C4-2B (cell line): ENCODE results near the gene TAS2R40.

Source experiments
- CTCF ChIP-seq: fragments of 450-650 bp; conservative IDR thresholded peaks from 2 replicates; pipeline ENCODE4 v1.5.1; 2017; ENCODE audit warnings: mild to moderate bottlenecking
- ZFX ChIP-seq: fragments of 450-650 bp; IDR thresholded peaks from 2 replicates; pipeline ENCODE4 v1.6.1; 2017

GRCh38 chr7:143243614-143244013 lies 21.8 kb downstream of the TAS2R40 start:
- no peak for TF ChIP-seq CTCF
- TF ChIP-seq ZFX: no peak
